AG10803 (cell line): ENCODE data around the gene ROR2.

Experiments used
- DNase-seq: peaks from one replicate; pipeline ENCODE4 v3.0.0; 2010; ENCODE audit warnings: low read depth
- H3K4me3 ChIP-seq: 2 replicates; pipeline ENCODE4 v1.5.1; 2011; ENCODE audit warnings: mild to moderate bottlenecking, low read length, control low read depth
- CTCF ChIP-seq: conservative IDR thresholded peaks from 2 replicates; pipeline ENCODE4 v1.5.1; 2011; ENCODE audit warnings: mild to moderate bottlenecking, low read length, control low read depth, inconsistent platforms

Gene ROR2

GRCh38 chr9:91843093-91843492 lies 106.9 kb downstream of the ROR2 start:
- no peak for TF ChIP-seq CTCF
- H3K4me3 ChIP-seq: no peak overlapping the region

GRCh38 chr9:91842358-91843049 lies 107.5 kb downstream of the ROR2 start:
- H3K4me3 ChIP-seq: no peak overlapping the region
- no peak for DNase-seq
- no peak for TF ChIP-seq CTCF

More at GRCh38 chr9:91843093-91843492, 106.9 kb downstream of the ROR2 start:
- DNase-seq: no peak

- no peak for DNase-seq
- no peak for TF ChIP-seq CTCF
- no peak overlapping the region for H3K4me3 ChIP-seq
These were observed 108.4 kb downstream of the ROR2 start for GRCh38 chr9:91841591-91841990.

GRCh38 chr9:91840882-91841281 lies 109.1 kb downstream of the ROR2 start:
- no peak for DNase-seq
- no peak overlapping the region for H3K4me3 ChIP-seq
- TF ChIP-seq CTCF: no peak

- no peak for DNase-seq
- no peak for TF ChIP-seq CTCF
- no peak overlapping the region for H3K4me3 ChIP-seq
These were observed 109.6 kb downstream of the ROR2 start for GRCh38 chr9:91840469-91840868.

GRCh38 chr9:91839926-91840465 lies 110.0 kb downstream of the ROR2 start:
- H3K4me3 ChIP-seq: no peak overlapping the region
- no peak for TF ChIP-seq CTCF

More at GRCh38 chr9:91839926-91840465, 110.0 kb downstream of the ROR2 start:
- DNase-seq: no peak
